Bronchial epithelial cell (primary cell): ENCODE measurements around the gene YBX1. TPM values are rescaled to one million over a fixed set of nuclear protein-coding genes. Genes with fewer than 3 reads are reported as not detected.
"Not testable (repeated sequence)": the region's sequence is repeated elsewhere in the genome, so short reads cannot be mapped to it uniquely, and the experiment has no call there.

Source experiments
- DNase-seq: peaks from one replicate; pipeline ENCODE4 v3.0.0-alpha.2; 2010; ENCODE audit warnings: low read depth
- FAIRE-seq: peaks from 2 replicates; lab custom pipeline; 2011; peaks lifted over from hg19 to GRCh38; lab: Jason Lieb, UNC
- H3K27me3 ChIP-seq: 2 replicates; pipeline ENCODE4 v1.5.1; 2011; ENCODE audit warnings: low read length; ENCODE audit not compliant: control insufficient read depth, insufficient read depth
- H3K36me3 ChIP-seq: 2 replicates; pipeline ENCODE4 v1.5.1; 2011; ENCODE audit warnings: low read length; ENCODE audit not compliant: control insufficient read depth, insufficient read depth
- H3K4me3 ChIP-seq: 2 replicates; pipeline ENCODE4 v1.5.1; 2011; ENCODE audit warnings: mild to moderate bottlenecking, low read depth, low read length, control low read depth
- CTCF ChIP-seq: IDR thresholded peaks from 2 replicates; pipeline ENCODE4 v1.5.1; 2011; ENCODE audit warnings: mild to moderate bottlenecking, moderate library complexity, low read length, control low read depth, inconsistent platforms; ENCODE audit not compliant: insufficient read depth, severe bottlenecking
- total RNA-seq: library from RNA; depleted of rRNA; stranded (reverse); fragments of >200 nt; gene quantifications from 2 replicates; pipeline ENCODE4 v1.2.1, GENCODE V29; 2014

The YBX1 gene
- total RNA-seq, 1 donor from 2014 or later = 1,188 TPM

GRCh38 chr1:42675467-42675866, 6.8 kb upstream of the YBX1 start:
- no peak for TF ChIP-seq CTCF
- no peaks in the 10 kb centered on the region for H3K27me3 ChIP-seq
- H3K4me3 ChIP-seq = no peak overlapping the region
- FAIRE-seq = peak; percentile 43
- DNase-seq = peak; percentile 26
- no peaks in the 10 kb centered on the region for H3K36me3 ChIP-seq

GRCh38 chr1:42676534-42677087, 5.6 kb upstream of the YBX1 start:
- no peak for DNase-seq
- no peak for FAIRE-seq
- Histone ChIP-seq H3K4me3 (no peak overlapping the region), H3K27me3 (no peaks in the 10 kb centered on the region), H3K36me3 (no peaks in the 10 kb centered on the region)
- no peak for TF ChIP-seq CTCF

- DNase-seq (peak; percentile 36), FAIRE-seq (no peak)
- Histone ChIP-seq H3K36me3 (no peaks in the 10 kb centered on the region), H3K27me3 (no peaks in the 10 kb centered on the region), H3K4me3 (no peak overlapping the region)
- TF ChIP-seq CTCF = no peak
Observed at GRCh38 chr1:42679364-42679983, 2.7 kb upstream of the YBX1 start.

- TF ChIP-seq CTCF = no peak
- no peak for FAIRE-seq
- no peak overlapping the region for H3K4me3 ChIP-seq
Observed at GRCh38 chr1:42680055-42680454, 2.2 kb upstream of the YBX1 start.

GRCh38 chr1:42680921-42681683, 1.1 kb upstream of the YBX1 start:
- H3K36me3 ChIP-seq = peaks cover 2% of the 10 kb centered on the region
- no peaks in the 10 kb centered on the region for H3K27me3 ChIP-seq
- FAIRE-seq (no peak), DNase-seq (peak; percentile 30)
- H3K4me3 ChIP-seq = peak overlapping the region; percentile 69
- TF ChIP-seq CTCF = no peak

More at GRCh38 chr1:42680055-42680454, 2.2 kb upstream of the YBX1 start:
- Histone ChIP-seq H3K36me3 (peaks cover 2% of the 10 kb centered on the region), H3K27me3 (no peaks in the 10 kb centered on the region)
- DNase-seq = no peak

GRCh38 chr1:42682484-42682738, 193 bp downstream of the YBX1 start:
- not testable (repeated sequence) for DNase-seq, FAIRE-seq, H3K36me3 ChIP-seq, H3K27me3 ChIP-seq
- H3K4me3 ChIP-seq = peak overlapping the region; percentile 69
